NCI-H1417 (cell line): ENCODE data around the gene HOXA6.

ENCODE experiments used
- DNase-seq, 3 experiments: peaks; one replicate each; lab custom pipeline; 2025; lab: John Stamatoyannopoulos, UW

The HOXA6 gene

DNA sequence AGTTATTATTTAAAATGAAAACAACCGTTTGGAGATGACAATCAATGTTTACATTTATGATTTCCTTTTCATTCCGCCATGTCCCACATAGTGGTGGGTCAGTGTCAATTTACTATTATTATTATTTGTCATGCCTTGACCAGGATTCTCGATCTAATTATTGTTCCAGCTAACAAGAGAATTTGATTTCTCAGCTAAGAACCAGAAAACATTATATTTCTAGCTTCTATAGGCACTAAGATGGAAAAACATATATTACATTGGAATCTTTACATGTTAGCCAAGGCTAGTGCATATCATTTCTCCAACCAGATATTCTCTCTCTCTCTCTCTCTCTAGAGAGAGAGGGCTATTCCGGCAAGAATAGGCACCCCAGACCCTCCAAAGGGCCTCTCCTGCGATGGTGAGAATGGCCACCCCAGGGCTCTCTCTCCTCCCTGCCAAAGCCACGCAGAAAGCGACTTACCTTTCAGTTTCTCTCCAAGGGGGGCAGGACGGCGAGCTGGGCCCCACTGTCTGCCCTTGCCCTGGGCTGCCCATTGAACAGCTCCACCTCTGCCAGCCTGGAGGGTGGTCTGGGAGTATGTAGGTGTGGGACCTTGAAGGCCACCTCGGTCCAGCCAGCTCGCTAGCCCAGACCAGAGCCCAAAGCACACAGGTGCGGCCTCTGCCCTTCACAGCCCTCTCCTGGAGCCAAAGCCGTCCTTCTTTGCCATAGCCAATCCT is 2.4 kb upstream of the HOXA6 start:
- DNase-seq: peak; percentile 37 to 93 (median 50)

DNA sequence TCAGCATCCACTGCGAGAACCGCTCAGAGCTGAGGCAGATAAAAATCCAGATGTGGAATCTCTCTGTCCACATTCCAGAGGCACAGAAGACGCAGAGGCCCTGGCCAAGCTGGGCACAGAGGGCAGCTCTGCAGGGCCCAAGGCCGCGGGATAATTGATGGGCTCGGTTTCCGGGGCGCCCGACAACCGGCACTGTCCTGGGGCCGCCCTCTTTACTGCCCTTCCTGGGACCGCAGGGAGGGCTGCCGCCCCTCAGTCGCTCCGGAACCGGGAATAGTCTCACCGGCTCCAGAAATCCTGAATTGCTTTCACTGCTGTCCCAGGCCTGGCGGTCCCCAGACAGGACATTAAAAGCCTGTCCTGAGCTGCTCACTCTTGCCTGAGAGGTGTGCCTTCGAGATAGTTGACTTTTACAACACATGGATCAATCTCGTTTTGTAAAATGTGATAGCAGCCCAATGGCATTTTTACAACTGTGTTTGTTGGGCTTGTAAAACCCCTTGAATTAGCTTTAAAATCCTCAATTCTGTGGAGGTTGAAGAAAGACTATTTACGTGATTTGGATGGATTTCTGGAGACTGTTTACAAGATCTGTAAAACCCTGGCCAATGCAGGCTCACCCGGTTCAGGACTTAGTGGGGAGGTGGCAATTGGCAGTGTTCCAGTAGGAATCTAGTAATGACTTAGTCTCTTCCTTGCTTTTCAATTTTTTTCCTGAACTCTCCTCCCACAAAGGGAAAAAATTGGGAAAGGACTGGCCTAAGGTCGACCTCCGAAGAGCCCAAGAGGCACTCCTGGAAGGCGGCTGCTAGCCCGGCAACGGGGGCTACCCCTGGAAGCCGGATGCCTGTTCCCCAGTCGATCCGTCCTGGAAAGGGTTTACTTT is 1.4 kb upstream of the HOXA6 start:
- peak; percentile 26 to 57 (median 49) for DNase-seq

DNA sequence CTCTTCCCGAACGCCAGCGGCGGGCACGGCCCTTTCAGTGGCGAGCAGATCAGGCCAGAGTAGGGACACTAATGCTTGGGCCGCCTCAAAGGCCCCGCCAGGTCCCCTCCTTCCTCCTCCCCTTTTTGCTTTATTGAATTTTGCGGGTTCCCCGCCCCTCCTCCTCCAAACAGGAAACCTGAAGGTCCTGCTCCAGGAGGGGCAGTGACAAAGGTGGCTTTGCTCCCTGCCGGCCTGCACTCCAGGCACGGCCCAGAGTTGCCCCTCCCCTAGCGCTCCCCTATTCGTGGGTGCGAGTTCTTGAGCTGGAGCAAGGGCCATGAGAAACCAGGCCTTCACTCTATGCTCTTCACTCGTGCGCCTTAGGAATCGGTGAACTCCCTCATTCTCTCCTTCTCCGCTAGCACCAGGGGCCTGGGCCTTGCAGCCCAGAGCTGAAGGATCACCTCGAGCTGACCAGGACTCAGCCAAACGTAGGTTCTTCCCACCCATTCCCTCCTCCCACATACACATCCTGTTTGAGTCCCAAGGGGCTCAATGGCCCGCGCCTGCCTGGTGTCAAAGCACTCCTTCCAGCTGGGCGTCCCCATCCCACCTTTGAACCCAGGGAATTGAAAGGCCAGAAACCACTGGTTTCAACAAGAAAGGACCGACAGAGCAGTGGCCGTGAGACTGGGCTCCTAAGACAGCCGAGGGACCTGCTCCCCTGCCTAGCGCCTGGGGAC is 619 bp upstream of the HOXA6 start:
- peak; percentile 37 to 80 (median 69) for DNase-seq

DNA sequence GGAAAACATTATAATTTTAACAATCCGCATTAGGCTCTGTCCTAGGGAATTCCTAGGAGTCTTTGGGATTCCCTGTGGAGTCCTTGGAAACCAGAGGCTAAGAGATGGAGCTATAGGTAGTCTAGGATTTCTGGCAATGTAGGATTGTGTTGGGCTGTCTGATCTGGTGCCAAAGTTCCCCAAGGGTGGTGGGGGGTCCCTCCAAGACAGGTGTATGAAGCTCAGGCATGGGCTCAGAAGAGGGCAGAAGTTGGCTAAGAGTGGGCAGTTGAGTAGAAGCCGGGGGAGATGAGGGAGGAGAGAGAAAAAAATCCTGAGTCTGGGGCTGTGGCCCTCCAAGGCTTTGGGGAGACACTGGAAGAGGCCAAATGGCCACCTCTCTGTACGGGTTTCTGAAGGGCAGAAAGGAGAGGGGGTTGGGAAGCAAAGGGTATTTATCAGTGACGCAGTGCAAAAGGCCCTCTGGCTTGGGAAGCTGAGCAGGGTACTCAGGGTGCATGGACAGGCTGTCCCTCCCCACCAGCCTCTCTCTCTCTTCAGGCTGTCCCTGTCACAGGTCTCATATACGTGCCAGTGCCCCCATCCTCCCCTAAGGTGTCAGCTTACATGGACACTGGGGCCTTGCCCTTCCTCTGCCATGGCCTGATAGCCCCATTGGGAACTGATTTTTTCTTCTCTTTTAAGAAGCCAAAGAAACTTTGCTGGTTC is 929 bp downstream of the HOXA6 start:
- peak in 1 of 3 experiments; percentile 44 for DNase-seq

DNA sequence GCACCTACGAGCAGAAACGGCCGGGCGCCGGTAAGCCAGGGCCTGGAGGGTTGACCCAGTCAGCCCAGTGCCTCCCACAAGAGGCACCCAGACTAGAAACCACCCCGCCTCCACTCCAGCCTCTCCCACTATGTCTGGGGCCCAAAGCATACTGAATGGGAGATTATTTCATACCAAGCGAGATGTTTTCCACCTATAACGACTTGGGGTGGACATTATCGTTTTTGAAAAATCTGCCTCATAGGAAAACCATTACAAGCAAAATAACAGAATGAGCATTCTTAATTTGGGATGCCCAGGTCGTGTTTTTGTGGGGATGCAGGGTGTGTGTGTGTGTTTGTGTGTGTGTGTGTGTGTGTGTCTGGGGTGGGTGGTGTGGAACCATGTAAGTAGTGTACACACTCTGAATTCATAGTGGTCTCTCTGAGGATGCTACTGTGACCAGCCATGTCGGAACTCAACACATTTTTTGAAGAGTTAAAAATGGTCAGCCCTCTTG is 1.6 kb downstream of the HOXA6 start:
- DNase-seq: no peak

DNA sequence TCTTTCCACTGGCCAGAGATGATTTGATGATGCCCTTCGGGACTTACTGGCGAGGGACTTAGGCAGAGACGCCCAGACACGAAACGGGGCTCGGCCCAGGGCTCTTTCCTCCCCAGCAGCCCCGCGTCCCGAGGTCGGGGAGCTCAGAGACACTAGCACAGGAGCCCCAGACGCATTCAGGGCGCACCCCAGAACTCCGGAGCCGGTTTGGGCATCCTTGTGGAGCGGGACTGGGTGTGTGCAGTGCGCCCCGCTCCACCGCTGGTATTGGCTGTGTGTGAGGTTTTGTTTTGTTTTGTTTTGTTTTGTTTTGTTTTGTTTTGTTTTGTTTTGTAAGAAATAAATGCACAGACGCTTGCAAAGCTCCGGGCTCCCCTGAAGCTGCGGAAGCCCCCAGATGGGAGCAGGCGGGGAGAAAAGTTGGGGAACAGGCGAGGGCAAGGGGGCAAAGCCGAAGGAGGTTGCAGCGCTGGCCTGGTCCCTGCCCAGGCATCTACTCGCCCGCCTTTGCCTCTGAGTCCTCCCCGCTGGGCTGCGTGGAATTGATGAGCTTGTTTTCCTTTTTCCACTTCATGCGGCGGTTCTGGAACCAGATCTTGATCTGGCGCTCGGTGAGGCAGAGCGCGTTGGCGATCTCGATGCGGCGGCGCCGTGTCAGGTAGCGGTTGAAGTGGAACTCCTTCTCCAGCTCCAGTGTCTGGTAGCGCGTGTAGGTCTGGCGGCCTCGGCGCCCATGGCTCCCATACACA is 2.2 kb downstream of the HOXA6 start:
- no peak for DNase-seq

DNA sequence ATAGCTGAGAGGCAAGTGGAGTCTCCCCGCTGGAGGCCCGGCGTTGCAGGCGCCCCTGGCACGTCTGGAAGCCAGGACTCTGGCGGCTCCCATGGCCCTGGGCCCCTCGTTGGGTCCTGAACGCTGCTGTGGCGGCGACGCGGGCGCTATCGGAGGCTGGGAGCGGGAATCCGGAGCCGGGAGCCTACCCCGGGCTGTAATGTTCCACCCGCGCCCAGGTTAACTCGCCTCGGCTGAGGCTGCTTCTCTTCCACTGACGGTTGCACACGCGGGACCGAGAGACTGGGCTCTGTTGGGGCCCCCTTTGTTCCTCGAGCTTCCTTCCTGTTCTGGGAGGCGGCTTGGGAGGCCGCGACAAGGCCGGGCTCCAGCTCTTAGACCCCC is 2.8 kb downstream of the HOXA6 start:
- DNase-seq: no peak

DNA sequence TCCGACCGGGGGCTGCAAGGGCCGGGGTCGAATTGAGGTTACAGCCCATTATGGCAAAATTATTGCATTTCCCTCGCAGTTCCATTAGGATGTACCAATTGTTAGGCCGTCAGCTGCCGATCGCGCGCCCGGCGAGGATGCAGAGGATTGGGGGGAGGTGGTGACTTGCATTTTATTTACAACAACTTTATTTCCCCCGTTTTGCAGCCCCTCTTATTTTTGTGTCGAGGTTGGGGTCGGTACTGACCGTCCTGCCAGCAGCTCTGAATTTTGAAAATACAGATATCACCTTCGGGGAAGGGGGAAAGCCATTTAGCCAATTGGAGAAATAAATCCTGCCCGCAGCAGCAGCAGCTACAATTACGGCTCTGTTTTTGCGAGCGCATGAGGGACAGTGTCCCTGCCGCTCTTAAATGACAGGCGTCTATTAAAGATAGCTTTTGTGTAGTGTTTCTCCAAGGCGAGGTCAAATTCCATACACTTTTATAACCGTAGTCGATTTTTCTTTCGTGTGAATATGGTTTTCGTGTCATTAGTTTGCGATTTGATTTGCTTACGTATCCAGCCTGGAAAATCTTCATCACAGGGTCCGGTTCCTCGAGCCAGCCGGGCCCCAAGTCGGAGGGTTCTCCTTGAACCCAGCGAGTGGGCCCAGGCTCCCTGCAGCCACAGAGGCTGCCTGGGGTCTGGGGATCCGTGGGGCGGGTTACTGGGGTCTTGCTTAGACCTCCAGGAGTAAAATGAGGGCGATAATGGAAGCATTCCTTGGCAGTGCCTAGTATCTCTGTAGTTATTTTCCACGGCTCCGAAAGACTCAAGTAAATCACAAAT is 3.4 kb downstream of the HOXA6 start:
- DNase-seq: no peak

DNA sequence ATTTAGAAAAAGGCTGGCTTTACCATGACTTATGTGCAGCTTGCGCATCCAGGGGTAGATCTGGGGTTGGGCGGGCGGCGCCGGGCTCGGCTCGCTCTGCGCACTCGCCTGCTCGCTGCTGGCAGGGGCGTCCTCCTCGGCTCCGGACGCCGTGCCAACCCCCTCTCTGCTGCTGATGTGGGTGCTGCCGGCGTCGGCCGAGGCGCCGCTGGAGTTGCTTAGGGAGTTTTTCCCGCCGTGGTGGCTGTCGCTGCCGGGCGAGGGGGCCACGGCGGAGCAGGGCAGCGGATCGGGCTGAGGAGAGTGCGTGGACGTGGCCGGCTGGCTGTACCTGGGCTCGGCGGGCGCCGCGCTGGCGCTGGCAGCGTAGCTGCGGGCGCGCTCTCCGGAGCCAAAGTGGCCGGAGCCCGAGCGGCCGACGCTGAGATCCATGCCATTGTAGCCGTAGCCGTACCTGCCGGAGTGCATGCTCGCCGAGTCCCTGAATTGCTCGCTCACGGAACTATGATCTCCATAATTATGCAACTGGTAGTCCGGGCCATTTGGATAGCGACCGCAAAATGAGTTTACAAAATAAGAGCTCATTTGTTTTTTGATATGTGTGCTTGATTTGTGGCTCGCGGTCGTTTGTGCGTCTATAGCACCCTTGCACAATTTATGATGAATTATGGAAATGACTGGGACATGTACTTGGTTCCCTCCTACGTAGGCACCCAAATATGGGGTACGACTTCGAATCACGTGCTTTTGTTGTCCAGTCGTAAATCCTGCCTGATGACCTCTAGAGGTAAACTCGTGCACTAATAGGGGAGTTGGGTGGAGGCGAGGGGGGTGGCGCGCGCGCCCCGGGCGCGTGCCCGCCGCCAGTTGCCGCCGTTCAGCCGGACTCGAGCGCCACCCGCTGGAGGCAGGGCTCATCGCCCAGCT is 4.3 kb downstream of the HOXA6 start, which contains the start of gene HOXA5:
HOXA5 (minus strand) TSS at position 659 of the 927 bp plus-strand sequence; CDS start at position 585, 74 bp downstream.
- peak; percentile 64 to 93 (median 76) for DNase-seq

DNA sequence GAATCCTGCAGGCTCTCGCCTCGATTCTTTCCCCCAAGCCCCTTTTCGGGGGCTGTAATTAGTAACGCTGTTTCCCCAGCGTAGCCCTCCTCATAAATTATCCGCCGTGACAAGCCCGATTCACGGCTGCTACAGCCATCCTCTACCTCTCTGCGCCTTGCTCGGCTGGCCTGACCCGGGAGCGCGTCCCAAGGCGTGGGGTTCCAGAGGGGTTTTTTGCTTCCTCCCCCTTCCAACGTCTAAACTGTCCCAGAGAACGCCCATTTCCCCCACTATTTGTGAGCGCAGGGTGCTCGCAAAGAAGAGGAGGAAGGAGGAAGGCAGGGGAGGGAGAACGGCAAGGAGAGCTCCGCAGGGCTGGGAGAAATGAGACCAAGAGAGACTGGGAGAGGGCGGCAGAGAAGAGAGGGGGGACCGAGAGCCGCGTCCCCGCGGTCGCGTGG is 5.0 kb downstream of the HOXA6 start:
- DNase-seq: peak in 2 of 3 experiments; percentile 67 to 70

DNA sequence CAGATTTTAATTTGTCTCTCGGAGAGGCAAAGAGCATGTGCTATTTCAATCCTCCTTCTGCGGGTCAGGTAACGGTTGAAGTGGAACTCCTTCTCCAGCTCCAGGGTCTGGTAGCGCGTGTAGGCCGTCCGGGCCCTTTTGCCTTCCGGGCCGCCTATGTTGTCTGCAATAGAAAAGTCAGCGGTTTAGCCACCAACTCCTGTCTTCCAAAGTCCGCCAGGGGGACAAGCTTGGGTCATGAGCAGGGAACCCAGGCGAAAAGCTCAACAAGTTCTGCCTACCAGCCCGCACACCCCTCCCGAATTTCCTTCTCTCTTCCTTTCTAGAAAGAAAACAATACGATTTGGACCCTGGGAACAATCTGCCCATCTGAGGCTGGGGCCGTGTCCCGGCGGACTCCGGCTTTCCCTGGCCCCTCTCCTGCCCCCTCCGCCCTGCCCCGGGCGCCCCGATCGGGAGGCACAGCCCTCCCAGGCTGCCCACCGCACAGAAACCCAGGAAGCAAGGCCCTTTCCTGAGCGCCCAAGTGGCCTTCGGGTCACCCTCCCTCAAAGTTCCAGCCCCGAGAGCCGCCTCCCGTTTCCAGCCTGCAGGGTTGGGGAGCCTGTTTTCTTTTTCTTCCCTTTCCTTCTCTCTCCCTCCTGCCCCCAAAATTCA is 5.5 kb downstream of the HOXA6 start:
- peak in 2 of 3 experiments; percentile 37 to 45 for DNase-seq

DNA sequence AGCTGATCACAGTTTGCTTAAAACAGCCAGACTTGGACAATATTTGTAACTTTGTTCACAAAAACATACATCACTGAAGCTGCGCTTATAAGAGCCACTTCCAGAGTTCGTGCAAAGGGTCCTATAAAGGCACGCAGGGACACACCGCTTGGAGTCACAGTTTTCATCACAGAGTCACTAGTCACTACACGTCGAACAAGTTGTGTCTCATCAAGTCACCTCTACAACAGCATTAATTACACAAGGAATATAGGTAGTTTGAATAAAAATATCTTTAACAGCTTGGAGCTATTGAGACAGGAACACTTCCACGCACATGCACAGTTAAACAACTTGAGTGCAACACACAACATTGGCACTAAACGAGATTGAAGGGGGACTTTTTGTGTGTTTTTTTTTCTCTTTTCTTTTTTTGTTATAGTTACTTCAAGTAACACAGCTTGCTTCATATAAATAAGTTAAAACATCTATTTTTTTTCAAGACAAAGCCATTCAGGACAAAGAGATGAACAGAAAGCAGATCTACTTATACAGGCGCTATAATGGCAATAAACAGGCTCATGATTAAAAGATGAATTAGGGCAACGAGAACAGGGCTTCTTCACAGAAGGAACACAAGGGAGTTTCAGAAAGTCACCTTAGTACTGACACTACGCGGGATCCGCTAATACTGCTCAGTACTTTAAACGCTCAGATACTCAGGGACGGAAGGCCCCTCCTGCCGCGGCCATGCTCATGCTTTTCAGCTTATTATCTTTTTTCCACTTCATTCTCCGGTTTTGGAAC is 6.2 kb downstream of the HOXA6 start:
- DNase-seq: peak in 1 of 3 experiments; percentile 37

DNA sequence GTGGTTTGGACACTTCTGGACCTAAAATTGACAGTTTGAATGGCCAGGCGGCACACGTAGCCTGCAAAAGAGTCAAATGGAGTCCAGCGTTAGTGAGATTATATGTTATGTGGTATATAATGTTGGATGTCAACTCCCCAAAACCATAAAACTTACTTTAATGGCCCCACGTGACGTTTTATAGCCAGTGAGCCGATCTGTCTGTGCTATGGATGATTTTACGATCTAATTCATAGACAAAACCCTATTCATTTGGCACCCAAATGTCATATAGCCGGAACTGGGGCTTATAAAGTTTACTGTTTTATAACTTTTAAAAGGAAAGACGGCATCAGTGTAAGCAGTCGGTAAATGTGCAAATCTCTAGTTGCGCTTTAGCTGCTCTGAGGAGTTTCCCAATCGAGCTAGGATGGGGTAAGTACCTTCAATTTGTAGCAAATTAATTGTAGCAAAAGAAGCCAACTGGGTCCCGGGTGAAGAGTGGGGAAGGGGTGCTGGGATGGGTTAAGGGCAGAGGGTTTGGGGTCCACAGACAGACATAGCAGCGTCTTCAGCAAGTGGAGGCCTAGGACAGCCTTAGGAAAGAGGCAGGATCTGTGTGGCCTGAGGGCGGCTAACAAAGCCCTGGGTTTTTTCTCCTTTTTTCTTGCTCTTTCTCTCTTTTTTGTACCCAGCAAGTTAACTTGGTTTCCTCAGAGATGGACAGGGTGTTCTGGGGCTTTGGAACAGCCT is 7.3 kb downstream of the HOXA6 start:
- DNase-seq: no peak

DNA sequence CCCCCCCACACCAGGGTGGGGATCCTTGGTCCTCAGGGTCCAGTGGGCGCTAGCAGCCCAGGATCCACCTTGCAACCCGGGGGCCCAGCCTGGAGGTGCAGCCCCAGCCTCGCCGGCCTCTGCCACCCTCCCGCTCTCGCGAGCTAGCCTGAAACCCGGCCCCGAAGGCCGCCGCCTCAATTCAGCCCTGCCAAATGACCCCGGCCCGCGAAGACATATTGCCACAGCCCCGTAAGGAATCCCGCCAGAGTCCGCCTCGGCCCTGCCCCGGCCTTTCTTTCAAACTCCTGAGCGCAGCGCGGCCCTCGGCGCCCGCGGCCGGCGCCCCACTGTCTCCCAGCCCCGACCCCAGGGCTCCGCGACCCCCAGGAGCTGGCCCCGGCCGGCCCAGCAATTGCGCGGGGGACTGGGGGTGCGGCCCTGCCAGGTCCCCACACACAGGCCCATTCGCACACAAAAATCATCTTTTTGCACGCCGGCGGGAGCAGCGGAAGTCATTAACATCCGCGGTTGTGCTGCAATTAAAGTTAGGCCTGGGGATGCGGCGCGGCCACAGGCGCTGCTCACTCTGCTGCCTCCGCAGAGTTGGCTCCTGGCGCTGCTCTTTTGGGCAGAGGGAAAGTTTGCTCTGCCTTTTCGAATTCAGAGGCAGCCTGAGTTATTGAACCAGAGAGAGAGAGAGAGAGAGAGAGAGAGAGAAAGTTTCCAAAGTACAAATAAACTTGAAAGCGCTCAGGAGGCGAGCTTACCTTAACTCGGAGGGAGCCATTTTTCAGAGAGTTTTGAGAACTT is 8.0 kb downstream of the HOXA6 start:
- DNase-seq: no peak

DNA sequence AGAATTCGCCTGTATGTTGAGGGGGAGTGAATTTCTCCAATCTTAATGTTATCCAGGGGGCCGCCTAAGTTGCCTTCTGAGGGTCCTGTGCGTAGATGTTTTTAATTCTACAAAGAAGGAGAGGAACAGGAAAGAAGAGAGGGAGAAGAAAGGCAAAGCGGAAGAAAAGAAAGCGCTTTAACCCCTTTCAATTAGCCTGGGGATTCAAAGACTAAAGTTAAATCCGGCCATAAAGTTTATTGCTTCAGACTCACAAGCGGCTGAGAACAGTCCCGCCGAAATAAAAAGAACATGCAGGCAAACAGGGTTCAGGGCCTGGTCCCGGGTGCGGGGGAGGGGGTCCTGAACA is 8.6 kb downstream of the HOXA6 start:
- no peak for DNase-seq

DNA sequence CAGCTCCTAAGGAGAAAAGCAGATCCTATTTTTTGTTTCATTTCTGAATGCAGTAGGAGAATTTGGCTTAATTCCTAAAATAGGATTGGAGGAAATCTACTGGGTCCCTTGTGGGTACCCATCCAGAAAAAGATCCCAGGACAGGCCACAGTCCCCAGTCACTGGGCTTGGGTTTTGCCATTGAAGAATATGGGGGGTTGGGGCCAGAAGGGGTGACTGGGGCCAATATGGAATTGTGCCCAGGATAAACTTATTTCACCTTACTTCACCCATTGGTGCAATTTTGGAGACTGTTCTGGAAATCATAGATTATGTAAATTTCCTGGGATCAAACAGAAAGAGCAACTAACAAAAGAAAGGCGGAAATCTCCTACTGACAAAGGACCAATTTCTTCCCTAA is 9.1 kb downstream of the HOXA6 start:
- DNase-seq: no peak
